AG09309 (cell line): ENCODE data around the gene SIVA1.

Source experiments
- DNase-seq: peaks from one replicate; pipeline ENCODE4 v3.0.0-alpha.2; 2010; ENCODE audit warnings: low read depth
- H3K4me3 ChIP-seq: 2 replicates; pipeline ENCODE4 v1.5.1; 2011; ENCODE audit warnings: mild to moderate bottlenecking, low read depth, low read length, moderate library complexity; ENCODE audit not compliant: control insufficient read depth
- TF ChIP-seq, protein P1 (sequence below): IDR thresholded peaks from 2 replicates; pipeline ENCODE4 v1.5.1; 2011; ENCODE audit warnings: mild to moderate bottlenecking, low read depth, low read length, inconsistent platforms; ENCODE audit not compliant: insufficient read depth, control insufficient read depth; ENCODE audit errors: missing control alignments

SIVA1 gene

DNA sequence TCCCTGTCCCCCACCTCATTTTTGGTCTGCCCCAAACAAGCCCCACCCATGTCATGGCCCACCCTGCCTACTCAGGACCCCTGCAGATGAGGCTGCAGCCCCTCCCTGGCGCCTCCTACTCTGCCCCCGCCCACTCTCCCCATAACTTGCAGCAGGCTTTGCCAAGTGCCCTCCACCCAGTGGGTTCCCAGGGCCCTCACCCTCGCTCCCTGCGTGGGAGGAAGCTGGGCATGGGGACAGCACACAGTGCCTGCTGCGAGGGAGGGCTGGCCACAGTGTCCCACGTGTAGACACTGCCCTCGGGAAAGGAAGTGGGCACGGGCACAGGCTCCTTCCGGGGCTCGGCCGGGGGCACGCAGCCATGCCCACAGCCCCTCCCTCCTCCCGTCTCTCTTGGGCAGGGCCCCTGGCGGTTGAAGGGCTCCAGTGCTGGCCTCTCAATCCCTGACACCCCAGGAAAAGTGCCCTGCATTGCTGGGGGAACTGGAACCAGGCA, 33.2 kb downstream of the SIVA1 start:
- TF ChIP-seq, protein P1, sequence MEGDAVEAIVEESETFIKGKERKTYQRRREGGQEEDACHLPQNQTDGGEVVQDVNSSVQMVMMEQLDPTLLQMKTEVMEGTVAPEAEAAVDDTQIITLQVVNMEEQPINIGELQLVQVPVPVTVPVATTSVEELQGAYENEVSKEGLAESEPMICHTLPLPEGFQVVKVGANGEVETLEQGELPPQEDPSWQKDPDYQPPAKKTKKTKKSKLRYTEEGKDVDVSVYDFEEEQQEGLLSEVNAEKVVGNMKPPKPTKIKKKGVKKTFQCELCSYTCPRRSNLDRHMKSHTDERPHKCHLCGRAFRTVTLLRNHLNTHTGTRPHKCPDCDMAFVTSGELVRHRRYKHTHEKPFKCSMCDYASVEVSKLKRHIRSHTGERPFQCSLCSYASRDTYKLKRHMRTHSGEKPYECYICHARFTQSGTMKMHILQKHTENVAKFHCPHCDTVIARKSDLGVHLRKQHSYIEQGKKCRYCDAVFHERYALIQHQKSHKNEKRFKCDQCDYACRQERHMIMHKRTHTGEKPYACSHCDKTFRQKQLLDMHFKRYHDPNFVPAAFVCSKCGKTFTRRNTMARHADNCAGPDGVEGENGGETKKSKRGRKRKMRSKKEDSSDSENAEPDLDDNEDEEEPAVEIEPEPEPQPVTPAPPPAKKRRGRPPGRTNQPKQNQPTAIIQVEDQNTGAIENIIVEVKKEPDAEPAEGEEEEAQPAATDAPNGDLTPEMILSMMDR: no peak
- no peak overlapping the region for H3K4me3 ChIP-seq
- DNase-seq: no peak

GRCh38 chr14:104786726-104787675, 34.1 kb downstream of the SIVA1 start:
- H3K4me3 ChIP-seq: no peak overlapping the region
- TF ChIP-seq, protein P1: no peak
- no peak for DNase-seq

DNA sequence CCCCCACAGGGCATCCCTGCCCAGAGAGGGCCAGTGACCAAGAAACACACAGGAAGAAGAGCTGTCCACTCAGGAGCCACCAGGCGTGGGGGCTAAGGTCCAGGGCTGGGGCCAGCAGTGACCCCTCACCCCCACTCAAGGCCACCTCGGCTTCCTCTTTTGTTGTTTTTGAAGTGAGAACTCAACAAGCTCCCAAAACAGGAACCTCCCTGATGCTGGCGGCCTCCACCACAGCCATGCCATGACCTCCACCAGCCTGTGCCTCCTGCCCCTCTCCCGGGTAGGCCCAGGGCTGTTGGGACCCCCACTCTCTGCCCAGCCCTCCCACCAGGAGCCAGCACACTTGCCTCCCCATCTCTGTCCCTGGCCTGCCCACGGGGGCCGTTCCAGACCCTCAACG, 34.8 kb downstream of the SIVA1 start:
- no peak for DNase-seq
- no peak overlapping the region for H3K4me3 ChIP-seq
- TF ChIP-seq, protein P1: no peak

- TF ChIP-seq, protein P1: no peak
- DNase-seq: no peak
These were observed 35.3 kb downstream of the SIVA1 start for GRCh38 chr14:104788161-104788818.

DNA sequence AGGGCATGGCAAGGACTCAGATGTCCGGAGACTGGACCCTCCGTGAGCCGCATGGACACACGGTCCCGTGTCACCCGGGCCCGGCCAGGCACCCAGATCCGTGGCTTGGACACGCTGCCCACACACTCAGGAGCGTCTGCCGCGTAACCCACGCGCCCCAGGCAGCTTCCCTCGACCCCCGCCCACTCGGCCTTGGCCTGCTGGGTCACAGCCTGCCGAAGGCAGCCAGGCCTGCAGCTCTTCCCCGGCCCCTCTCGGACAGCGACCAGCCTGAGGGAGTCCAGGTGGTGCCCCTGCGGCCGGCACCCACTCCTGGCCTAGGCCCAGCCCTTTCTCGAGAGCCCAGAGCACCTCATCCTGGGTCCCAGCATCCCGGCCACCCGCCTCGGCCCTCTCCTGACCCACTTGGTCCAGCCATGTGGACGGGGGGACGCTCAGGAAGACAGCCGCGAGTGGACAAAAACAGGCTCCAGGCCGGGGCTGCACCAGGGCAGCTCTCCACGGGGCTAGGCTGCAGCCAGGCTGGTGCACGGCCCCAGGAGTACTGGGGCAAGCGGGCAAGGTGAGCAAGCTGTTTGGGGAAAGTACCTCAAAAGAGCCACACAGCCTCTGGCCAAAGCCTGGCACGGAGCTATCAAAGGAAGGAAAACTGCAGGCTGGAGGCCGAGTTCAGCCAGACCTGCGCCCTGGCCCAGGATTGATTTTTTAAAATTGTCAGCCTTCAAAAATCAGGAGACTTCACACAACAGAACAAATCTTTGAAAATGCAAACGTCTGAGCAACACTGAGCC, 36.1 kb downstream of the SIVA1 start:
- DNase-seq: no peak
- no peak overlapping the region for H3K4me3 ChIP-seq
- TF ChIP-seq, protein P1: no peak

More at GRCh38 chr14:104788161-104788818, 35.3 kb downstream of the SIVA1 start:
- H3K4me3 ChIP-seq: no peak overlapping the region

GRCh38 chr14:104789752-104790743, 37.1 kb downstream of the SIVA1 start:
- TF ChIP-seq, protein P1: no peak
- no peak overlapping the region for H3K4me3 ChIP-seq
- DNase-seq: no peak
